ENCODE results near the gene DGLUCY.
"Not testable (repeated sequence)": the region's sequence is repeated elsewhere in the genome, so short reads cannot be mapped to it uniquely, and the experiment has no call there.

DGLUCY gene

DNA sequence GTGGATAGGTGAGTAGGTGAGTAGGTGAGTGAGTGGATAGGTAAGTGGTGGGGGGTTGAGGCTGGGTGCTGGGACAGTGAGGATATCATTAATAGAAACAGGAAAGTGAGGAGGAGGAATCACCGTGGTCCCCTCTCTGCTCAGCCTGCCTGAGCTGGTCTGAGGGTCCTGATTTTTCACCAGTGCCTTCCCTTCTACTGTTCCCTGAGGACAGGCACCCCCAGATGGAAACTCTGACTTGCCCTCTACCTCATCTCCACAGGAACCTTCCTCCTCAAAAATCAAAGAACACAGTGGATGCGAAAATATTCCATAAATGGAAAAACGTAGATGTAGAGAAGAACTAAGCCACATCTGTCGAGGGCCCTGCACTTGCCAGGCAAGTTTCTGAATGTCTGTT is 128.8 kb downstream of the DGLUCY start:
- no peak for DNase-seq

DNA sequence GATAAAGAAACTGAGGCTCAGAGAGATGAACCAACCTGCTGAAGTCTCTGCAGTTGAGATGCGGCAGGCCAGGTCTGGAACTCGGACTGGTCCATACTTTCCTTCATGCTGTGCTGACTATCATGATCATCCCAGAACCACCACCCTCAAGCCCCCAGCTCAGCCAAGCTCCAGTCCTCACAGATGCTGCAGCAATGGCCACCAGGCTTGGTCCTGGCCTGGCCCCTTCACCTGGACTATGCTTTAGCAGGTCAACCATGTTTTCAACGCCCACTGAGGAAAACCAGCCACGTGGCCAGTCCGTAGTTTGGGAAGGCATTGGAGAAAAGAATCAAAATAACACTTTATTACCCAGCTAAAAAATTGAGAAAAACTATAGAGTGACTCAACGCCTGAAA is 129.2 kb downstream of the DGLUCY start:
- DNase-seq = no peak

DNA sequence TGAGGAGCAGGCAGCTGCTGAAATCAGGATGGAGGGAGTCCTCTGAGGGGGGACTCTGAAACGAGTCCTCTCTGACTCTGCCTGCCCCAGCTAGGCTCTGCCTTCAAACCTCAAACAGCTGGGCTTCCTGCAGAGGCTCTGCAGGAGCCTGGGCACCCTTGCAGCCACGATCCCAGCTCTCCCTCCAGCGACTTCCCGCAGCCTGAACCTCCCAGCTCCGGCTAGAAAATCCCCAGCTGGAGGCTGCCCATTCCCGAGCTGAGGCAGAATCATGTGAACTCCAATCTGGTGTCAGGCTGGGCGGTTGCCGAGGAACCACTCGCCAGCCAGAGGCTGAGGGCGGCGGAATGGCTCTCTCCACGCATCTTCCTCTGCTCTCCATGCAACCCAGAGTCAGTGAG is 130.6 kb downstream of the DGLUCY start, which contains the start of gene GPR68:
Gene GPR68, minus strand, starts transcription at position 204 of the 401 bp plus-strand sequence. CDS start 9,654 bp downstream, outside the sequence.
- no peak for DNase-seq

DNA sequence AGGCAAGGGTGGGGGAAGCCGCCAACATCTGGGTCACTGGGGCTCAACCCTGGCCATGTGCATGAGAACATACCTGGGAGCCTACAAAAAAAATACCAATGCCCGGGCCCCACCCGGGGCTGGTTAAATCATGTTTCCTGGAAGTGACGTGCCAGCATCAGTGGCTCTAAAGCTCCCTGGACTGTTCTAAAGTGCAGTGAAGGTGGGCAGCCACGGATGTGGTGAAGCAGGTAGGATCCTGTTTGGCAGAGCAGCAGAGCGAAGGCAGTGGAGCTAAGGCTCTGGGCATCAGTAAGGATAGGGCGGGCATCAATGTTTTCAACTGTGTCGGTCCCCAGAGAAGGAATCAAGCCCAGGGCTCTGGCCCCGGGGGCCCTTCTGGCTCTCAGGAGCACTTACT is 131.2 kb downstream of the DGLUCY start:
- no peak for DNase-seq

DNA sequence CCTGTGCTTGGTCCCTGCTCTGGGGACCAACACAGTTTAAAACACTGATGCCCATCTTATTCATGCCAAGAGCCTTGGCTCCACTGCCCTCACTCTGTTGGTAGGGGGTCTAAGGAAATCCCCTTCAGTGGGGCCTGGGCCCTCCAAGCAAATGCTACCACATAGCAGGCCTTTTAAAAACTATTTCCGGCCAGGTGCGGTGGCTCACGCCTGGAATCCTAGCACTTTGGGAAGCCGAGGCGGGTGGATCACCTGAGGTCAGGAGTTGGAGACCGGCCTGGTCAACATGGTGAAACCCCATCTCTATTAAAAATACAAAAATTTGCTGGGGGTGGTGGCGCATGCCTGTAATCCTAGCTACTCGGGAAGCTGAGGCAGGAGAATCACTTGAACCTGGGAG is 131.7 kb downstream of the DGLUCY start:
- DNase-seq = not testable (repeated sequence)

DNA sequence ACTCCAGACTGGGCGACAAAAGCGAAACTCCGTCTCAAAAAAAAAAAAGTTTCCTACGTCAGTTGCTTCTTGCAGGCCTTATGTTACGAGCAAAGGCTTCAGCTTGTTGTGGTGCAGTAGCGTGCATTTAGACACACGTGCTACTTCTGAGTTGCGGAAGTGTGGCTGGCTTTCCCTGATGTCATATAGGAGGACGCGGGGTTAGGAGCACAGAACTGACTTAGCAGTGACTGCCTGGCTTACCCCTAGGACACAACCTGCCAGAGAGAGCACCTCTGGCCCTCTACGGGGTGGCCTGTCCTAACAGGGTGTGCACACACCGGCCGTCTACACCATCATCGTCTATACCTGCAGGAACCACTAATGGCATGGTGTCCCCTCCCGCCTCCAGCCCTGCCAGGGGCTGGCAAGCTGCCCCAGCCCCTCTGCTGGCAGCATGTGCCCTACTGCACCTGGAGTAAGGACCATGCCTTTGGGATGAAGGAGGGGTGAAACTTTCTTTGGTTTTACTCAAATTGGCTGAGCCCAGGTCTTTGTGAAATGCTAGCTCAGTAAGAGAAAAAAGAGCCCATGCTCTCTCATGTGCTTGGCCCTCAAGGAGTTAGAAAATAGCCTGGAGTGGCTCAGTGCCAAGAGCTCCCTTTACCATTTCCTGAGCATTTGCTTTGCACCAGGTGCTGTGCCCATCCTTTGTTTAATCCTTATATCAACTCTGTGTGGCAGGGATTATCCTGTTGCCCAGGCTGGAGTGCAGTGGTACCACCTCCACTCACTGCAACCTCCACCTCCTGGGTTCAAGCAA is 132.4 kb downstream of the DGLUCY start:
- no peak for DNase-seq

DNA sequence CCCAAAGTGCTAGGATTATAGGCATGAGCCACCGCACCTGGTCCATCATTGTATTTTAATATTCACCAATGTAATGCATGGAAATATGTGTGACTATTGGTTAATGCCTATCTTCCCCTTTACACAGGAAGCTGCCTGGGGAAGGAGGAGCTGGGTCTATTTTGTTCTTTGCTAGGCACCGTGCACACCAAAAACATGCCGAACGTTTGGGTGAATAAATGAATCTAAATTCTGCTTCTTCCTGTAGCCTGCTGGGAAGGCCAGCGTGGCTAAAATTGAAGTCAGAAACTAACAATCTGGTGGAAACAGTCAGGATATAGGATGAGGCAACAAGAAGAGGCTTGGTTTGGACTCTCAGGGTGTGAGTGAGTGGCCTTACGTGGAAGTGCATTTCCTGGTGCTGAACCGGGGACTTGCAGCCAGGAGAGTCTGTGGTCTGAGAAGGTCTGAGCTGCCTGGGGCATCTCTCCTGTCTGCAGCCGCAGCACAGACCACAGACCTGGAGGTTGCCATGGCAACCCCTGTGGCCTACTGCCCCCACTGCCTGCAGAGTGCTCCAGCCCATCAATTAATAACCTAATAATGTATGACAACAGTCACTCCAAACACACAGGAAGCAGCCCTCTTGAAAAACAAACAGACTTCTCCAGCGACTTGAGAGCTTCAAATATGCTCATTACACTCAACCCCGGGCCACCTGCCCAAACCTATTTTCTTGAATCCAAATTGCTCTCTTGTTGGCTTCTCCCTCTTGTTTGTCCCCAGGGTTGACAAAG is 136.2 kb downstream of the DGLUCY start:
- DNase-seq = no peak

DNA sequence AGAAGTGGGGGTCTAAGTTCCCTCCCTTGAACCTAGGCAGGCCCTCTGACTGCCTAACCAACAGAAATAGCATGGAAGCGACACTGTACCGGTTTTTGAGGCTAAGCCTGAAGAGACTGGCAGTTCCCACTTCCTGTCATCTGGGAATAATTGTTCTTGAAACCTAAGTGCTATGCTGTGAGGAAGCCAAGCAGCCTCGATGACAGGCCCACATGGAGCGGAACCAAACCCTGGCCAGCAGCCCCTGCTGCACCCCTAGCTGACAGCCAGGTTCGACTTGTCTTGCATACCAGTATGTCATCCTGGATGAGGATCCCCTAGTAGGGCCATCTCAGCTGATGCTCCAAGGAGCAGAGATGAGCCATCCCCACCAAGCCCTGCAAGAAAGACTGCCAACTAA is 137.0 kb downstream of the DGLUCY start:
- DNase-seq = no peak

DNA sequence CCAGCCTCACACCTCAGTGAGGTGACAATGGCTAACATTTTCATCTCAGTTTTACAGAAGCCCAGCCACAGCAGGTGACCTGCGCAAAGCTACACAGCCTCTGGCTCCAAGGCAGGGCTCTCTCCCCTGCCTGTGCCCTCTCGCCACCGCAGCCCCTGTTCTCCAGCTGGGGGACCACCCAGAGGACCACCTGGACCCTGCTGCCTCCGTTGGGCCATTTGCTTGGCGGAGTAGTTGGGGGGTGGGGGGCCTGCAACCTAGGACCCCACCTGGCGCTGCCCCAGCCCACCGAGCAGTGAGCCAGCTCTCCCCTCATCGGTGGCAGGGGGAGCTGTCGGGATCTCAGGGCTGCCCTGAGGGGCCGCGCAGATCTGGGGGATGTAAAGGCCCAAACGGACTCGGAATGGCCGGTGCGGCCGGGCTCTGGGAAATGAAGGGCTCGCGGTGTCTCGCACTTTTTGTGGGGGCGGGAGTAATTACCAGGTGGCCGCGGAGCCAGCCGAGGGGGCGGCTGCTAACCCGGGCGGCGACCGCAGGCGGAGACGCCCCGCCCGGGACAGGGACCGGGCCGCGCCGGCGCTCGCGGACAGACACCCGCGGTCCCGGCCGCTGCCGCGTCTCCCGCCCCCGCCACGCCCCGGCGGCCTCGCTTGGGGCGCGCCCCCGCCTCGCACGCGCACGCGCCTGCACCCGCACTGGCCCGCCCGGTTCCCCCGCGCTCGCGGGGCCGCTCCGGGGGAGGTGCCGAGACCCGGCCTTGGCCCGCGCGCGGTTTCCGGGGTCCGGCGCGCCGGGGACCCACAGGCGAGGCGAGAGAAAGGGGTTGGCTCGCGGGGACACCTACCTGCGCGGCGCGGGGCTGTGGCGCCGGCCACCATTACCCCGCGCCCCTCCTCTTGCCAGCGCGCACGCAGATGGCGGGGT is 139.3 kb downstream of the DGLUCY start:
- DNase-seq = no peak

DNA sequence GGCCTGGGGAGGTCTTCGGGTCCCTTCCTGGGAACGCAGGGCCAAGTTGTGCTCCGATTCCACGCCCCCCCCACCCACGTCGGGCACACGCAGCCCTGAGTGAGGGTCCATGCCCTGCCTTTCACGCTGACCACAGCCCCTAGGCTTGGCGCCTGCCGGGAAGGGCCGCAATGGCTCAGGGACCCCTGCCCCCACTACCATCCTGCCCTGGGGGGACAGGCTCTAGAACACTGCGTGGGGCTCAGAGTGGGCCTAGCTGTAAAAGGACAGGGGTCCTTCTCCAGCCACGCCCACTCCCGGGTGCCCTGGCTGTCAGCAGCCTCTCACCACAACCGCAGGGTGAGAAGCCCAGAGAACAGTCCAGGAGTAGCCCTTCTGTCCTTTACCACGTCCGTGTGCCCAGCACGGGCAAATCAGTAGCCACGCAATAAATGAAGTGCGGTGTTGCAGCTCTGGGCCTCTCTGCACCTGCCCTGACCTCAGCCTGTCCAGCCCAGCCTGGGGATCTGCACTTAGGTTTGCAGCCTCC is 140.0 kb downstream of the DGLUCY start:
- no peak for DNase-seq

DNA sequence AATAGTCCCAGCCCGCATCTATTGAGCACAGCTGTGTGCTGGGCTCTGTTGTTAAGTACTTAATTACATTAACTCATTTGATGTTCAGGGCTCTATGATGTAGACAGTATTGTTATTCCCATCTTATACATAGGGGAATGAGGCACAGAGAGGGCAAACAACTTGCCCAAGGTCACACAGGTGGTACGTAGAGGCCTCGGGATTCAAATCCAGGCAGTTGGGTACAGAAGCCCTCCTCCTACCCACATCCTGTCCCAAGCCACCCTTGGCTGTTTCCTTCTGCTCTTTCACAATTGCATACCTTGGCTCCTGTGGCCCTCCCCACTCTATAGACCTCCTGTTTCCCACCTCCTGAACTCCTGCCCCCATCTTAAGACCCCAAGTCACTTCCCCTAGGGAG is 140.6 kb downstream of the DGLUCY start:
- DNase-seq = no peak

DNA sequence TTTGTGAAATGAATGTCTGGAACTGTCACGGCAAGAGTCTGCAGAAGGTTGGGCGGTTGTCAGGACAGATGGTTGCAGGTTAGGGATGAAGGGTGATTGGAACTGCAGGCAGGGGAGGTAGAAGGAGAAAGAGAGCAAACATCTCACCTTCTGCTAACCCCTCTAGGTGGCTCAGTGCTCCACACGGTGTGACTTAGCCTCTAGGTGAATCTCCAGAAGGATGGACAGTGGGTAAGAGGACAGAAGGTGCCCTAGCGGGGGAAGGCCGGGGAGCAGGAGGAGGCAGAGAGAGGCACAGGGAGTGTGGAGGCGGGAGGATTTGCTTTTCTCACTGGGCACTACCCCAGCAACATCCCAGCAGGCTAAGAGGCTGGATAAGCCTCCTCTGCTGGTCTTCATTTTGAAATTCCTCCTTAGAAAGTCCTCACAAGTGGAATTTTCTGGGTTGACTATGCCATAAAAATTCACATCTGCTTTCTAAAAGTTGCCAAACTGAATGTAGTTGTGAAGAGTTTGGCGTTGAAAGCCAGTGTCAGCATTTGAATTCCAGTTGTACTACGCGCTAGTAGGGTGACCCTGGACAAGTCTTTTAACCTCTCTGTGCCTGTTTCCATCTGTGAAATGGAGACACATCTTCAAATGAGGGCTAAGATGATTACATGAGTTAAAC is 141.3 kb downstream of the DGLUCY start:
- DNase-seq = no peak

DNA sequence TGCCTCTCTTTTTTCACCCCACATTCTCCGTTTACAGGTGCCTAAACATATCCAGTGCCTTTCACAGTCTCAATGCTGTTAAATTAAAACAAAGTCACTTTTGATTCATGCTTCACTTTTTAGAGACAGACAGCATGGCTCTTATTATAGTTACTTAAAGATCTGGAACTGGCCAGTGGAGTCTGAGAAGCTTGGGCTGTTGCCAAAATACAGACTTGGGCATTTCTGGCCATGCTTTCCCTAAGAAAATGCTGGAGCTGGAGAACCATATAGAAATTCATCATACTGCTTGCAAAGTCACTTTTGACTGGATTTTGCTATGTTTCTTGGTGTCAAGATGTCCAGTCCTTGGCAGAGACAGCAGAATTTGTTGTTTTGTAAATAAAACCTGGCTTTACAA is 142.8 kb downstream of the DGLUCY start:
- DNase-seq = no peak

DNA sequence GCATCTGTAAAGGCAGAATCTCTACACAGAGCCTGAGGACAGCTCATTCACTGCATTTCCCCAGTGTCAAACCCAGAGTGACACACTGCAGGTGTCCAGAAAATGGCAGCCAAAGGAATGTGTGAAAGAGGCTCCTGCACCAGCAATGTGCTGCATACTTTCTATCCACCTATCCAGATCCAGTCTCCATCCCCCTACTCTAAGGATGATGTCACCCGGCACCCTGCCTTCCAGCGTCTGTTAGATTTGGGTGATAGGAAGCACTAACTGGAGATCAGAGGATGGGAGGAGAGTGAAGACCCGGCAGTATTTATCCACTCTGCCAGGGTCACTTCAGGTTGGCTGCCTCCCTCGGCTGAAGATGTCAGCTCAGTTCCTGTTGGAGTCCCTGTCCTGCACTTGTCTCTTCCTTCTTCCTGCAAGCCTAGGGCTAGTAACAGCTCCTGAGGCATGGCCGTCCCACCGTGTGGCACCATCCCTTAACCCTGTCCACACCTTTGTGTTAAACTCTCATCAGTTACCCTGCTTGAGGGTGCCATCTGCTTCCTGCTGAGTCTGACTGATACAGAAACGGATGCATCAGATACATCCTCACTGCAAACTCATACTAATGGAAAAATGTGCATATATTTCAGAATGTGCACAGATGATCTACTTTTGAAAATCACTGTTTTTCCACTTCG is 143.6 kb downstream of the DGLUCY start:
- DNase-seq = no peak

DNA sequence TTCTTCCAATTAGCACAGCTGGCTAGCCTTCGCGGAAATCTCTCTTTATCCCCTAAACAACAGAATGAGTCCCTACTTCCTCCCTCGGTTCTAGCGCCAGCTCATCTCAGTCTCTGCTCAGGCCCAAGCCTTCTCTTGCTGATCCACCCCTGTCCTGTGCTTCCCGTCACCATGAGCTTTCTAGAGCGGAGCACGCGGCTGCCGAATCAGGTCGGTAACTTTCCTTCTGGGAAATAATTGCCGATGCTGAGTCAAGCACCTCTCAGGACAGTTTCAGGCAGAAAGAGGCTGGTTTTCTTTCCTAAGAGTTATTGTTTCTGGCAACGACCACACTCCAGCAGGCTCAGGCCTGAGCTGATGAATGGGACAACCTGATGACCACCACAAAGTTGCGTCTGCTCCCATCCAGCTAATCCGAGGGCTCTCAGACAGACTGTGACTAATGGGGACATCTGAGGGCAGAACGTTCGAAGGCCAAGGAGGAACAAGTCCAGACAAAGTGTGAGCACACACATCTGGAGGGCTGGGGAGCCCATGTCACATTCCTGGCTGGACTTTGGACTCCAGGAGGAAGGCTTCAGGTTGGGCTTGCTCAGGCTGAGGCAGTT is 144.2 kb downstream of the DGLUCY start:
- no peak for DNase-seq

DNA sequence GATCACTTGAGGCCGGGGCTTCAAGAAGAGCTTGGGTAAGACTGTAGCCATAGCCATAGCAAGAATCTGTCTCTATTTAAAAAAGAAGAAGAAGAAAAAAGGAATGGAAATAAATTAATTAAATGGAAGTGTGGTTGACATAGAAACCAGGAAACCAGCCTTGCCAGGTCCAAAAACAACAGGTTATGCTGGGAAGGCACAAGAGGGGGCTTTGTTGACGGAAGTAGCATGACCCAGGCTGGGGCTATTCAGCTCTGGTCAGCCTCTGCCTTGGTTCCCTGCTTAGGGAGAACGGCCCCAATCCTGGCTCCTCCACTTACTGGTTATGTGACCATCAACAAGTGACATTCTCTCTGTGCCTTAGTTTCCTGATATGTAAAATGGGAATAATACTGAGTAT is 145.0 kb downstream of the DGLUCY start:
- no peak for DNase-seq

DNA sequence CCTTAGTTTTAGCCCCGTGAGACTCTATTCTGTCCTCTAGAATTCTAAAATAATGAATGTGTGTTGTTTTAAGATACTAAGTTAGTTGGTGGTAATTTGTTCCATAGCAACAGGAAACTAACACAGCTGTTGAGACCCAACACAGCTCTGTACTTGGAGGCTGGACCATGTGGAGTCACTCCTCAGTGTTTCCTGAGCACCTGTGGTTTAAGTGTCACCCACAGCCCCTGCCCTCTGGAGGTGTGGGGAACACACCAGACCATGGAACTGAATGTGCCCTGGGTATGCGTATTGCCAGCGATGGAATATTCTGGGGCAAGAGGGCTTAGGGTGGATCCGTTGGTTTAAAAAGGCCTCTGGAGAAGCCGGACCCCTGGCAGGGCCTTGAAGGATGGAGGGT is 147.2 kb downstream of the DGLUCY start:
- DNase-seq = no peak

DNA sequence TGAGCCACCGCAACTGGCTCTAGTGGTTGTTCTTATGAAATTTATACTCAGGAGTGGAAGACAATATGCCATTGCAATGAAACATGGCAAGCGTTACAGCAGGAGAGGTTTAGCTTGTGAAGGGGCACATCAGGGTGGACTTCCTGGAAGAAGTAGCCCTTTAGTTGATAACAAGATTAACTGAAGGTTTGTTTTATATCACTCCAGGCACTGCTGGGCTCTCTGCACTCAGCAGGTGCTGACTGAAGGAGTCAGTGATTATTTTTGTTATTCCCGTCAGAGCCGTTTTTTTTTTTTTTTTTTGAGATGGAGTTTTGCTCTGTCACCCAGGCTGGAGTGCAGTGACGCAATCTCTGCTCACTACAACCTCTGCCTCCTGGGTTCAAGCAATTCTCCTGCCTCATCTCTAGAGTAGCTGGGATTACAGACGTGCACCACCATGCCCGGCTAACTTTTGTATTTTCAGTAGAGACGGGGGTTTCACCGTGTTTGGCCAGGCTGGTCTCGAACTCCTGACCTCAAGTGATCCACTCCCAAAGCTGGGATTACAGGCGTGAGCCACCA is 148.2 kb downstream of the DGLUCY start:
- DNase-seq = no peak

DNA sequence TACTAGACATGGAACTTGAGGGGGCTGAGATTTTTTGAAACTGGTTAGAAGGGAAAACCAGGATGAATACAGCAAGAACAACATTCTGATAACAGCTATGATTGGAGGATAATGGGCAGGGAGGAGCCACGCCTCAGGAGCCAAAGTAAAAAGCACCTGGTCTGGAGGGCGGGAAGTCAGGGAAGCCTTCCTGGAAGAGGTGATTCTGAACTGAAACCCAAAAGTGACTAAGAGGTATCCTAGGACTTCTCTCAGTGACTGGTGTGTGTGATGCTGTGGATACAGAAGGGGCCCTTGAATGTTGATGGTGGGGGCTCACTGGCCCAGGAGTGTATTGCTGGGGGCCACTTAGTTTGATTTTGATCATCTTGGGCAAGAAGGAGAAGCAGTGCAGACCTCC is 149.5 kb downstream of the DGLUCY start:
- DNase-seq = no peak

DNA sequence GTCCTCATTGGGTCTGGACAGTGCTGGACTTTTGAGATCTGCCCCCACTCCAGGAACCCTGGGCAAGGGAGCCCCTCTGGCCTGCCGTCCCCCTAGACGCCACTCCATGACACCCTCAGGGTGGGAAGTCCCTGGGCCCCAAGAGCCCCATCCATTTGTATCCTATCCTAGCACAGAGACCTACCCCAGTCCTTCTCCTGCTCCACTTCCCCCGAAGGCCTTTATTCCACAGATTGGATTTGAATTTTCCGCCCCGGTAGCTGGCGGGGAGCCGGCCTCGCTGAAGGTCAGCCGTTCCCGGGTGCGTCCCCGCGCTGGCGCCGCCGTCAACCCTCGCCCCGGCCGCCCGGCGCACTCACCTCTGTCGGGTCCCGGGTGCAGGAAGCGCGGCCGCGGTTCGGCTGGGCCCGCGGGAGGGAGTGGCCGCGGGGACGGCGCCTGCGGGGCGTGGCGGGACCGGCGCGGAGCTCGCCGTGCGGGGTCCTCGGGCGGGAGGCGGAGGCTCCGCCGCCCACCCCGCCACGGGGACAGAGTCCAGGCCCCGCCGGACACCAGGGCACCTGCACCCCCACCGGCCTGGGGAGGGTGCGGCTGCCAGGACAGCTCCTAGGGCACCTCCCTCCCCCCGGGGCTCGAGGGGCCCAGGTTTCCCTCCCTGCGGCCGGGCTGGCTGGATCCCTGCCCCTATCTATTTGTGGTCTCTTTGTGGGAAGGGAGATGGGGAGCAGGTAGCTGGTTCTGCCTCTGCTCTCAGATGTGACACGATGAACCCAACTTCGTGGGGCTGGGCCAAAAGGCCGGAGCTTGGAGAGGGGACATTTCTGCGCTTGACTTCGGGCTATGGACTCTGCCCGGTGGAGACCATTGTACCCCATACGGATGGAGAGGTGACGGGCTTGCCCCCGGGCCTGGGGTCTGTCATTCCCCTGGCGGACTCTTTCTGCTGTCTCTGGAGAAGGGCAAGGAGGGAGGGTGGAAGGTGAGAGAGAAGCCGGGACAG is 150.6 kb downstream of the DGLUCY start:
- no peak for DNase-seq
